ENCODE data around the gene CCDC116. TPM values are rescaled to one million over a fixed set of nuclear protein-coding genes. Genes with fewer than 3 reads are reported as not detected.
"Not testable (repeated sequence)": the region's sequence is repeated elsewhere in the genome, so short reads cannot be mapped to it uniquely, and the experiment has no call there.

The CCDC116 gene
- total RNA-seq, 1 donor from 2014 or later: not detected

GRCh38 chr22:21674638-21675245 is 42.2 kb downstream of the CCDC116 start:
- TF ChIP-seq POLR2AphosphoS5 (IDR thresholded peaks at IDR 0.05; ENCODE audit: insufficient read depth in 1 of 2, low read depth in 1 of 2): no peak
- TF ChIP-seq CTCF (IDR thresholded peaks at IDR 0.05): no peak
- no peak for TF ChIP-seq POLR2A (IDR thresholded peaks at IDR 0.05)
- Histone ChIP-seq H3K27me3 (no peaks in the 10 kb centered on the region), H3K4me3 (no peak overlapping the region), H3K9me3 (no peaks in the 10 kb centered on the region), H3K36me3 (peaks cover 0 to 52% of the 10 kb centered on the region in 2 donors), H3K4me1 (no peaks in the 10 kb centered on the region), H3K27ac (no peak overlapping the region)
- DNase-seq (ENCODE audit: extremely low spot score in 2 of 2): no peak
- intact Hi-C loops (cut with DNase I): no loop called here

- H3K4me3 ChIP-seq: no peak overlapping the region
- H3K4me1 ChIP-seq: no peaks in the 10 kb centered on the region
- no peak for DNase-seq (ENCODE audit: extremely low spot score in 2 of 2)
- no peaks in the 10 kb centered on the region for H3K27me3 ChIP-seq
- no peak for TF ChIP-seq POLR2A (IDR thresholded peaks at IDR 0.05)
- TF ChIP-seq CTCF (IDR thresholded peaks at IDR 0.05): no peak
- no peak for TF ChIP-seq POLR2AphosphoS5 (IDR thresholded peaks at IDR 0.05; ENCODE audit: insufficient read depth in 1 of 2, low read depth in 1 of 2)
- H3K9me3 ChIP-seq: no peaks in the 10 kb centered on the region
- intact Hi-C loops (cut with DNase I): no loop called here
- H3K27ac ChIP-seq: no peak overlapping the region
- peaks cover 0 to 48% of the 10 kb centered on the region in 2 donors for H3K36me3 ChIP-seq
Measured at GRCh38 chr22:21677606-21678443, 45.3 kb downstream of the CCDC116 start.

- H3K9me3 ChIP-seq; H3K4me3 ChIP-seq; H3K27me3 ChIP-seq; DNase-seq (ENCODE audit: extremely low spot score in 2 of 2); H3K4me1 ChIP-seq; H3K27ac ChIP-seq; intact Hi-C loops (cut with DNase I): not testable (repeated sequence)
- peaks cover 0 to 52% of the 10 kb centered on the region in 2 donors for H3K36me3 ChIP-seq
Measured at GRCh38 chr22:21678842-21679241, 46.3 kb downstream of the CCDC116 start.

GRCh38 chr22:21679383-21679782 is 46.8 kb downstream of the CCDC116 start:
- DNase-seq (ENCODE audit: extremely low spot score in 2 of 2): no peak
- Histone ChIP-seq H3K36me3 (peaks cover 0 to 55% of the 10 kb centered on the region in 2 donors), H3K27ac (no peak overlapping the region), H3K4me3 (no peak overlapping the region), H3K9me3 (no peaks in the 10 kb centered on the region), H3K4me1 (no peaks in the 10 kb centered on the region), H3K27me3 (no peaks in the 10 kb centered on the region)
- intact Hi-C loops (cut with DNase I): no loop called here
- TF ChIP-seq POLR2A (IDR thresholded peaks at IDR 0.05): no peak

GRCh38 chr22:21680830-21681565 is 48.4 kb downstream of the CCDC116 start:
- H3K27me3 ChIP-seq: no peaks in the 10 kb centered on the region
- H3K4me1 ChIP-seq: no peaks in the 10 kb centered on the region
- intact Hi-C loops (cut with DNase I): no loop called here
- no peak for TF ChIP-seq POLR2A (IDR thresholded peaks at IDR 0.05)
- no peak for TF ChIP-seq POLR2AphosphoS5 (IDR thresholded peaks at IDR 0.05; ENCODE audit: insufficient read depth in 1 of 2, low read depth in 1 of 2)
- TF ChIP-seq CTCF (IDR thresholded peaks at IDR 0.05): no peak
- DNase-seq (ENCODE audit: extremely low spot score in 2 of 2): no peak
- no peak overlapping the region for H3K4me3 ChIP-seq
- H3K9me3 ChIP-seq: no peaks in the 10 kb centered on the region
- peaks cover 0 to 48% of the 10 kb centered on the region in 2 donors for H3K36me3 ChIP-seq
- H3K27ac ChIP-seq: no peak overlapping the region

Measured in vagina (tissue), 2 donors.